Osteocyte (in vitro differentiated cells): ENCODE results near the gene ARL4A. TPM values are rescaled to one million over a fixed set of nuclear protein-coding genes. Genes with fewer than 3 reads are reported as not detected.

ENCODE experiments used
- DNase-seq: peaks from one replicate; pipeline ENCODE4 v3.0.0; 2021; ENCODE audit warnings: mixed read lengths; ENCODE audit not compliant: unreplicated experiment; ENCODE audit errors: extremely low spot score
- H3K27ac Mint-ChIP-seq: one replicate; pipeline ENCODE4 v1.8.0; 2021; ENCODE audit warnings: mild to moderate bottlenecking, mixed read lengths; ENCODE audit not compliant: unreplicated experiment
- H3K27me3 Mint-ChIP-seq: one replicate; pipeline ENCODE4 v1.8.0; 2021; ENCODE audit warnings: mixed read lengths; ENCODE audit not compliant: unreplicated experiment
- H3K36me3 Mint-ChIP-seq: one replicate; pipeline ENCODE4 v1.8.0; 2021; ENCODE audit warnings: mixed read lengths; ENCODE audit not compliant: unreplicated experiment
- H3K4me1 Mint-ChIP-seq: one replicate; pipeline ENCODE4 v1.8.0; 2021; ENCODE audit warnings: mixed read lengths; ENCODE audit not compliant: unreplicated experiment
- H3K4me3 Mint-ChIP-seq: one replicate; pipeline ENCODE4 v1.8.0; 2021; ENCODE audit warnings: mild to moderate bottlenecking, moderate library complexity, mixed read lengths; ENCODE audit not compliant: unreplicated experiment
- H3K9me3 Mint-ChIP-seq: one replicate; pipeline ENCODE4 v1.8.0; 2021; ENCODE audit warnings: mixed read lengths; ENCODE audit not compliant: unreplicated experiment
- total RNA-seq: library from RNA; stranded (reverse); gene quantifications from 2 replicates; pipeline ENCODE4 v1.2.1, GENCODE V29; 2021
- TF ChIP-seq, protein P1 (sequence below): fragments of 200-600 bp; sonication (generic); IDR thresholded peaks from 2 replicates; pipeline ENCODE4 v1.5.0; 2021; ENCODE audit warnings: antibody characterized with exemption, mild to moderate bottlenecking, moderate library complexity

ARL4A gene
- total RNA-seq, 1 donor from 2014 or later, result 9.6 TPM

DNA sequence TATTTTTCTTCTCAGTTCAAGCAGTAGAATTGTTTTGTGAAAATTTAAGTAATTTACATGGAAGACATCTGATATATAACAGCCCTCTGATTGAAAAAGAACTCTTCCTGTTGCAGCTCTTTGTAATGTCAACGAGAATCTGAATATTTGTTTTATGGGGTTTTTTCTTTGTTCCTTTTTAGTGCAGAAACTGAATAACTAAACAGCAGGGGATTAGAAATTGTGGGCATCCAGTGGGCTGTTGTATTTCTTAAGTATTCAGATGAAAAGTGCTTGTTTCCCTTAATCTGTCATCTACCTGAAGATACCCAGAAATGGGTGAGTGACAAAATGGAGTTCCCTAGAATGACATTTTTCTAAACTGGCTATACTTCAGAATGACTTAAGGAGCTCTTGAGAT is 7.4 kb downstream of the ARL4A start:
- TF ChIP-seq, protein P1, sequence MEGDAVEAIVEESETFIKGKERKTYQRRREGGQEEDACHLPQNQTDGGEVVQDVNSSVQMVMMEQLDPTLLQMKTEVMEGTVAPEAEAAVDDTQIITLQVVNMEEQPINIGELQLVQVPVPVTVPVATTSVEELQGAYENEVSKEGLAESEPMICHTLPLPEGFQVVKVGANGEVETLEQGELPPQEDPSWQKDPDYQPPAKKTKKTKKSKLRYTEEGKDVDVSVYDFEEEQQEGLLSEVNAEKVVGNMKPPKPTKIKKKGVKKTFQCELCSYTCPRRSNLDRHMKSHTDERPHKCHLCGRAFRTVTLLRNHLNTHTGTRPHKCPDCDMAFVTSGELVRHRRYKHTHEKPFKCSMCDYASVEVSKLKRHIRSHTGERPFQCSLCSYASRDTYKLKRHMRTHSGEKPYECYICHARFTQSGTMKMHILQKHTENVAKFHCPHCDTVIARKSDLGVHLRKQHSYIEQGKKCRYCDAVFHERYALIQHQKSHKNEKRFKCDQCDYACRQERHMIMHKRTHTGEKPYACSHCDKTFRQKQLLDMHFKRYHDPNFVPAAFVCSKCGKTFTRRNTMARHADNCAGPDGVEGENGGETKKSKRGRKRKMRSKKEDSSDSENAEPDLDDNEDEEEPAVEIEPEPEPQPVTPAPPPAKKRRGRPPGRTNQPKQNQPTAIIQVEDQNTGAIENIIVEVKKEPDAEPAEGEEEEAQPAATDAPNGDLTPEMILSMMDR, result no peak
- no peak overlapping the region for H3K4me3 Mint-ChIP-seq
- H3K36me3 Mint-ChIP-seq, result no peaks in the 10 kb centered on the region
- DNase-seq, result no peak
- H3K4me1 Mint-ChIP-seq, result peaks cover 12% of the 10 kb centered on the region
- H3K9me3 Mint-ChIP-seq, result no peaks in the 10 kb centered on the region
- no peaks in the 10 kb centered on the region for H3K27me3 Mint-ChIP-seq
- H3K27ac Mint-ChIP-seq, result no peak overlapping the region

DNA sequence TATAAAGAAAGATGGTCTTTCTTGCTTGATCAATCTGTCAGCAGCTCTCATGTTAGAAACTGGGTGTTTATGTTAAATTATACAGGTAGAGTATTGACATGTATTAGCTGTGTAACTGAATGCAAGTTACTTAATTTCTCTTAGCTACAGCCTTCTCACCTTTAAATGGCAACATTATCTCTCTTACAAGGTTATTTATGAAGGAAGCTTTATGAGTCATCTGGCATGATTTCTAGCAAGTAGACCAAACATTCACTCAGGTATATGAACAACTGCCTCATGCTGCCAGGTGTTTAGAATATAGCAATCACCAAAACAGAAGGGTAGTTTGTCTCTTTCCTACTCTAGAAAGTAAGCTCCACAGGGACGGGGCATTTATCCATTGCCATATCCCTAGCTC is 8.5 kb downstream of the ARL4A start:
- H3K4me1 Mint-ChIP-seq, result peaks cover 3% of the 10 kb centered on the region
- H3K27ac Mint-ChIP-seq, result no peak overlapping the region
- no peak for DNase-seq
- H3K9me3 Mint-ChIP-seq, result no peaks in the 10 kb centered on the region
- no peaks in the 10 kb centered on the region for H3K27me3 Mint-ChIP-seq
- TF ChIP-seq, protein P1, result no peak
- peaks cover 2% of the 10 kb centered on the region for H3K36me3 Mint-ChIP-seq
- H3K4me3 Mint-ChIP-seq, result no peak overlapping the region

DNA sequence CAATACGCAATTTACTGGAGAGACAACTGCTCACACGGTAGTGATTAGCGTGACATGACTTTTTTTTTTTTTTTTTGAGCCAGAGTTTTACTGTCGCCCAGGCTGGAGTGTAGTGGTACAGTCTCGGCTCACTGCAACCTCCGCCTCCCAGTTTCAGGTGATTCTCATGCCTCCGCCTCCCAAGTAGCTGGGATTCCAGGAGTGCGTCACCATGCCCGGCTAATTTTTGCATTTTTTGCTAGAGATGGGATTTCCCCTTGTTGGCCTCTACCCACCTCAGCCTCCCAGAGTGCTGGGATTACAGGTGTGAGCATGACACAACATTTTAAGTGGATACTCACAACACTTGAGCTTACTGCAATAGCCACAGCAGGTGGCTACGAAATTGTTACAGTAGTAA is 11.9 kb downstream of the ARL4A start:
- no peak for DNase-seq
- Mint-ChIP-seq H3K27me3 (no peaks in the 10 kb centered on the region), H3K9me3 (peaks cover 8% of the 10 kb centered on the region), H3K36me3 (peaks cover 2% of the 10 kb centered on the region), H3K4me1 (peaks cover 3% of the 10 kb centered on the region), H3K4me3 (no peak overlapping the region), H3K27ac (no peak overlapping the region)
- TF ChIP-seq, protein P1, result no peak

DNA sequence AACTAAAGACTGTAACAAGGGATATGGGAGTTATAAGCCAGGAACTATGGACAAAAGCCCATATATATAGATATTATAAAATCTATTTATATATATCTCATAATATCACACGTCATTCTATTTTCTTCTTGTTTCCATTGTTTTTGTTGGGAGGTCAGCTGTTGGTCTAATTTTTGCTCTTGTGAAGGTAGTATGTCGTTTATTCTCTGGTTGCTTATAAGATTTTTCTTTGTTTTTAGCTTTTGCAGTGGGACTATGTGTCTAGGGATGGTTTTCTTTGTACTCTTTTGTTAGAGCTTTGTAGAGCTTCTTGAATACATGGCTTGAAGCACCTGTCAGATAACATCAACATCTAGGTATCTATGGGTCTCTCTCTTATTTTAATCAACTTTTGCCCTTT is 14.0 kb downstream of the ARL4A start:
- TF ChIP-seq, protein P1, result no peak
- H3K4me1 Mint-ChIP-seq, result peaks cover under 1% of the 10 kb centered on the region
- H3K4me3 Mint-ChIP-seq, result no peak overlapping the region
- H3K36me3 Mint-ChIP-seq, result peaks cover 2% of the 10 kb centered on the region
- no peak for DNase-seq
- no peaks in the 10 kb centered on the region for H3K27me3 Mint-ChIP-seq
- peaks cover 8% of the 10 kb centered on the region for H3K9me3 Mint-ChIP-seq
- no peak overlapping the region for H3K27ac Mint-ChIP-seq

DNA sequence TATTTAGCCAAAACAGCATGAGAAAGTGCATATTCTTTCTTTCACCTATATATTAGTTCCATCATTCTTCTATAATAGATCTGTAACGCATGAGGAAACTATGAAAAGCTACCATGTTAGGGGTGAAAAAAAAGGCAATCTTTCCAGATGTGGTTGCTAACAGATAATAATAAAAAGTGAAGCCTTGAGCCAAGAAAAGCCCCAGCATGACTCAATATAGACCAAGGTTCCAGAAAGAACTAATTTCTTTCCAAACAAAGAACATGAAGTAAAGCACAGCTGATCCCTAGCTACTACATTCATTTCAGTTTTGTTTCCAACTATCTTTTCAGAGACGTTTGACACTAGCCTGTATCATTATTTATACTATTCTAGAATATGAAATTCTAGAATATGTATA is 16.4 kb downstream of the ARL4A start:
- peaks cover 8% of the 10 kb centered on the region for H3K9me3 Mint-ChIP-seq
- TF ChIP-seq, protein P1, result no peak
- DNase-seq, result no peak
- no peak overlapping the region for H3K27ac Mint-ChIP-seq
- no peak overlapping the region for H3K4me3 Mint-ChIP-seq
- H3K4me1 Mint-ChIP-seq, result peaks cover 12% of the 10 kb centered on the region
- H3K36me3 Mint-ChIP-seq, result peaks cover 2% of the 10 kb centered on the region
- no peaks in the 10 kb centered on the region for H3K27me3 Mint-ChIP-seq
